MM.1S (cell line): ENCODE data around the gene MINDY3.

ENCODE experiments used
- DNase-seq: peaks from one replicate; pipeline ENCODE4 v3.0.0-alpha.2; 2015
- H2AFZ ChIP-seq: fragments of 300-600 bp; sonication (generic); 2 replicates; pipeline ENCODE4 v1.6.0; 2016; ENCODE audit warnings: antibody characterized with exemption, low read length
- H3F3A ChIP-seq: fragments of 300-600 bp; sonication (generic); 2 replicates; pipeline ENCODE4 v1.6.1; 2016; ENCODE audit warnings: mild to moderate bottlenecking, antibody characterized with exemption, low read length, moderate library complexity, mixed read lengths; ENCODE audit not compliant: insufficient read depth
- H3K27ac ChIP-seq: fragments of 300-600 bp; sonication (generic); 2 replicates; pipeline ENCODE4 v1.5.1; 2016; ENCODE audit warnings: mild to moderate bottlenecking, low read length
- H3K27me3 ChIP-seq: fragments of 300-600 bp; sonication (generic); replicated peaks from 2 replicates; pipeline ENCODE4 v1.6.0; 2016; ENCODE audit warnings: low read length; ENCODE audit not compliant: insufficient read depth
- H3K36me3 ChIP-seq: fragments of 300-600 bp; sonication (generic); replicated peaks from 2 replicates; pipeline ENCODE4 v1.6.1; 2016; ENCODE audit warnings: mild to moderate bottlenecking, low read length, mixed read lengths; ENCODE audit not compliant: insufficient read depth
- H3K4me1 ChIP-seq: fragments of 300-600 bp; sonication (generic); 2 replicates; pipeline ENCODE4 v1.6.1; 2016; ENCODE audit warnings: low read length, mixed read lengths
- H3K4me2 ChIP-seq: fragments of 300-600 bp; sonication (generic); 2 replicates; pipeline ENCODE4 v1.6.0; 2016; ENCODE audit warnings: low read depth, low read length
- H3K4me3 ChIP-seq: fragments of 300-600 bp; sonication (generic); 2 replicates; pipeline ENCODE4 v1.5.1; 2016; ENCODE audit warnings: low read length, mixed read lengths
- H3K79me2 ChIP-seq: fragments of 300-600 bp; sonication (generic); 2 replicates; pipeline ENCODE4 v1.6.1; 2016; ENCODE audit warnings: mixed run types, low read length, mixed read lengths
- H3K9ac ChIP-seq: fragments of 300-600 bp; sonication (generic); 2 replicates; pipeline ENCODE4 v1.6.1; 2016; ENCODE audit warnings: low read length, mixed read lengths
- H3K9me2 ChIP-seq: fragments of 300-600 bp; sonication (generic); replicated peaks from 2 replicates; pipeline ENCODE4 v1.6.1; 2016; ENCODE audit warnings: mild to moderate bottlenecking, low read length, mixed read lengths; ENCODE audit not compliant: insufficient read depth
- H3K9me3 ChIP-seq: fragments of 300-600 bp; sonication (generic); replicated peaks from 2 replicates; pipeline ENCODE4 v1.6.1; 2016; ENCODE audit warnings: mild to moderate bottlenecking, low read length, mixed read lengths; ENCODE audit not compliant: insufficient read depth
- H4K20me1 ChIP-seq: fragments of 300-600 bp; sonication (generic); 2 replicates; pipeline ENCODE4 v1.6.1; 2016; ENCODE audit warnings: mild to moderate bottlenecking, low read length, moderate library complexity, mixed read lengths; ENCODE audit not compliant: insufficient read depth
- EZH2 ChIP-seq: fragments of 300-600 bp; sonication (generic); optimal IDR thresholded peaks from 2 replicates; pipeline ENCODE3; 2017; ENCODE audit warnings: low read depth, mild to moderate bottlenecking, antibody characterized with exemption, low read length, mixed read lengths
- EZH2phosphoT487 ChIP-seq: fragments of 300-600 bp; sonication (generic); IDR thresholded peaks from 2 replicates; pipeline ENCODE4 v1.6.1; 2018; ENCODE audit warnings: antibody characterized with exemption, low read length
- TF ChIP-seq, protein P1 (sequence below): fragments of 300-600 bp; sonication (generic); IDR thresholded peaks from 2 replicates; pipeline ENCODE4 v1.5.1; 2016; ENCODE audit warnings: antibody characterized with exemption, low read length, mixed read lengths

MINDY3 gene

DNA sequence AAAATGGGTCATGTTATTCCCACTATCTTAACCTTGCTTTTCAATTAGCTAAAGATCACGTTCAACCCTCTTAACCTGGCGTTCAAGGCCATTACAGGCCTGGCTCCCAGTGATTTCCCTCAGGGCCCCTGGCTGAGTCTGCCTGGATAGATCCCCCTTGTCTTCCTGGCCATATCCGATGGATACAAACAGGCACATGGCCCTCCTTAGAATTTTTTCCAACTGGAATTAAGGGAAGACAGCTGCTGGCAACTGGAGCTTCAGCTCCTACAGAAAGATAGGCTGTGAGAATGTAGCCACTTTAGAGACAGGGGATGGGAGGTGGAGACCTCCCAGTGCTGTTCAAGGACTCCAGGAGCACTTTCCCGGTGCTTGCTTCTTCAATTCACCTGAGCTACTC lies 77.5 kb downstream of the MINDY3 start:
- Histone ChIP-seq H3K27me3 (no peaks in the 10 kb centered on the region), H3K9me3 (no peaks in the 10 kb centered on the region), H3K9me2 (no peaks in the 10 kb centered on the region), H3K27ac (no peak overlapping the region), H2AFZ (no peak overlapping the region), H3K9ac (no peak overlapping the region), H3K79me2 (peaks cover 4% of the 10 kb centered on the region; the same call in 1 of the 2 replicates), H4K20me1 (no peaks in the 10 kb centered on the region), H3K4me2 (no peak overlapping the region), H3K4me1 (peaks cover 55% of the 10 kb centered on the region), H3K4me3 (no peak overlapping the region), H3K36me3 (peaks cover 8% of the 10 kb centered on the region; the same call in 1 of the 2 replicates), H3F3A (peaks cover 30% of the 10 kb centered on the region)
- TF ChIP-seq EZH2 = no peak
- no peak for TF ChIP-seq EZH2phosphoT487
- TF ChIP-seq, protein P1, sequence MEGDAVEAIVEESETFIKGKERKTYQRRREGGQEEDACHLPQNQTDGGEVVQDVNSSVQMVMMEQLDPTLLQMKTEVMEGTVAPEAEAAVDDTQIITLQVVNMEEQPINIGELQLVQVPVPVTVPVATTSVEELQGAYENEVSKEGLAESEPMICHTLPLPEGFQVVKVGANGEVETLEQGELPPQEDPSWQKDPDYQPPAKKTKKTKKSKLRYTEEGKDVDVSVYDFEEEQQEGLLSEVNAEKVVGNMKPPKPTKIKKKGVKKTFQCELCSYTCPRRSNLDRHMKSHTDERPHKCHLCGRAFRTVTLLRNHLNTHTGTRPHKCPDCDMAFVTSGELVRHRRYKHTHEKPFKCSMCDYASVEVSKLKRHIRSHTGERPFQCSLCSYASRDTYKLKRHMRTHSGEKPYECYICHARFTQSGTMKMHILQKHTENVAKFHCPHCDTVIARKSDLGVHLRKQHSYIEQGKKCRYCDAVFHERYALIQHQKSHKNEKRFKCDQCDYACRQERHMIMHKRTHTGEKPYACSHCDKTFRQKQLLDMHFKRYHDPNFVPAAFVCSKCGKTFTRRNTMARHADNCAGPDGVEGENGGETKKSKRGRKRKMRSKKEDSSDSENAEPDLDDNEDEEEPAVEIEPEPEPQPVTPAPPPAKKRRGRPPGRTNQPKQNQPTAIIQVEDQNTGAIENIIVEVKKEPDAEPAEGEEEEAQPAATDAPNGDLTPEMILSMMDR = no peak
- no peak for DNase-seq

DNA sequence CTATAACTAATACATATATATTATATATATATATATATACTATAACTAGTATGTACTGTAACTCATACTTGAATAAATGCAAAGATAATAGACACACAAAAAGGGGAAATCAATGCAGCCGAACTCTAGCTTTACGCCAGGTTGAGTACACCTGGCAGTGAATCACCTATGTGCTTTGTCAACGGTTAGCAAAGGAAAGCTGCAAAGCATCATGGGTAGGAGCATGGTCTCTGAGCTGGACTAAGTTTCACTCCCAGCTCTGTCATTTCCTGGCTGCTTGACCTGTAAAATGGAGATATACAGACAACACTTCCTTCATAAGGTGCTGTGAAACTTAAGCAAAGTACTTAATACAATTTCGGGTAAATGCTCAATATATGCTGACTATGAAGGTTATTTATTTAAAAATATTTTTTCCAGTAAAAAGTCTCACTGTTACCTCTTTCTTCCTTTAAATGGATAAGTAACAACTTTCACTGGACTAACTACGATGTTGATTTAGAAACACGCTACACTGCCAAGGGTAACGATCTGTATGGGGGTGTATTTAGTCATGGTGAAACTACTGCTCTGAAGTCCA lies 78.8 kb downstream of the MINDY3 start:
- no peak for DNase-seq
- Histone ChIP-seq H3K79me2 (peaks cover 4% of the 10 kb centered on the region; the same call in 1 of the 2 replicates), H3K9ac (no peak overlapping the region), H3K4me3 (no peak overlapping the region), H3K27me3 (no peaks in the 10 kb centered on the region), H3F3A (peaks cover 18% of the 10 kb centered on the region), H3K27ac (no peak overlapping the region), H3K9me2 (no peaks in the 10 kb centered on the region), H3K36me3 (peaks cover 8% of the 10 kb centered on the region; the same call in 1 of the 2 replicates), H3K4me2 (no peak overlapping the region), H3K9me3 (no peaks in the 10 kb centered on the region), H2AFZ (no peak overlapping the region), H4K20me1 (no peaks in the 10 kb centered on the region), H3K4me1 (peaks cover 46% of the 10 kb centered on the region)
- TF ChIP-seq EZH2phosphoT487 (no peak), EZH2 (no peak)
- TF ChIP-seq, protein P1 = no peak

DNA sequence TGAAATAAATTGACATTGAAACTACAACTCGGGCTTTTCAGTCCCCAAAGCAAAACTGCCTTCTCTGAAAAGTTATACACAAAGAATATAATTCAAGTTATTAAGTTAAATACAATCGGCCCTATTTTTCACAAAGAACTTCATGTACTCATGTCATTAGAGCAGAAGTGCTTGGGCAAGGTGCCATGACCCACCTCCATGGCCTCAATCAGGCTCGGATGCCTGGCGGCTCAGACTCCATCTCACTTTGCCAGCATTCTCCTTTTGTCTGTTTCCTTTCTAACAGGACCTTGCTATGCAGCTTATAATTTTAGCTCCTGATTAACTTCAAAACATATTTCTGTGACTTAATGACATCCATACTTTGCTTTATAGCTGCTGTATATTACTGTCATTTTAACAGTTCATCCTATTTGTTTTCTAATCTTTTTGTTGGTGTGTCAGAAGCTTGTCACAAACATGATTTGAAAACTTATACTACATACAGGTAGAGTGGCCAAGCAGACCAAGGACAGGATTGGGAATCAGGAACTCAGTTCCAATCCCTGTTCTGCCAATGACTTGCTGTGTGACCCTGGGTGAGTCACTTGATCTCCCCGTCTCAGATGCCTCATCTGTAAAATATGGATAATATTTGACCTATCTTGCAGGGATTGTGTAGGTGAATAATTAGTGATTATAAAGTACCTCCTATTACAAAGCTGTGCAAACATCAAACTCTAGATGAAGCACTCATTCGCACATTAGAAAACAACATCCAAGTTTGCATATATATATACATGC lies 79.8 kb downstream of the MINDY3 start:
- Histone ChIP-seq H3K9ac (no peak overlapping the region), H3K27ac (no peak overlapping the region), H3F3A (peaks cover 9% of the 10 kb centered on the region), H3K9me3 (no peaks in the 10 kb centered on the region), H3K79me2 (peaks cover 4% of the 10 kb centered on the region; the same call in 1 of the 2 replicates), H2AFZ (no peak overlapping the region), H4K20me1 (no peaks in the 10 kb centered on the region), H3K9me2 (no peaks in the 10 kb centered on the region), H3K4me2 (no peak overlapping the region), H3K4me3 (no peak overlapping the region), H3K4me1 (peaks cover 39% of the 10 kb centered on the region), H3K36me3 (peaks cover 8% of the 10 kb centered on the region; the same call in 1 of the 2 replicates), H3K27me3 (no peaks in the 10 kb centered on the region)
- TF ChIP-seq EZH2 (no peak), EZH2phosphoT487 (no peak)
- TF ChIP-seq, protein P1 = no peak
- no peak for DNase-seq
